Measurements from ENCODE around the gene BCAS1.

BCAS1 gene

GRCh38 chr20:53980031-53980465 lies 90.3 kb downstream of the BCAS1 start:
- no peaks in the 10 kb centered on the region for H3K27me3 ChIP-seq (ENCODE audit: low read depth, low read length)
- no peak overlapping the region for H2AFZ ChIP-seq (ENCODE audit: low read depth, low read length)
- no peak for TF ChIP-seq CTCF (IDR thresholded peaks at IDR 0.05; ENCODE audit: low read depth, low read length)
- no peak for TF ChIP-seq EZH2phosphoT487 (IDR thresholded peaks at IDR 0.05; ENCODE audit: low read depth)
- H3K4me3 ChIP-seq (ENCODE audit: low read length), result no peak overlapping the region
- H3K9me3 ChIP-seq (ENCODE audit: insufficient read depth, low read length), result 0 out of 2 replicates have a peak, but pooled peaks cover 3% of the 10 kb centered on the region
- H4K20me1 ChIP-seq (ENCODE audit: insufficient read depth, low read length), result no peaks in the 10 kb centered on the region
- H3K4me1 ChIP-seq (ENCODE audit: low read length), result no peaks in the 10 kb centered on the region
- H3K79me2 ChIP-seq (ENCODE audit: low read length), result no peaks in the 10 kb centered on the region
- no peak overlapping the region for H3K27ac ChIP-seq (ENCODE audit: low read length)
- H3K36me3 ChIP-seq (replicated peaks; ENCODE audit: low read depth, low read length), result no peaks in the 10 kb centered on the region
- H3K4me2 ChIP-seq (ENCODE audit: low read length), result no peak overlapping the region
- H3K9ac ChIP-seq (ENCODE audit: low read length), result no peak overlapping the region

- Histone ChIP-seq H3K79me2 (ENCODE audit: low read length) (no peaks in the 10 kb centered on the region), H3K9ac (ENCODE audit: low read length) (no peak overlapping the region), H3K9me3 (ENCODE audit: insufficient read depth, low read length) (0 out of 2 replicates have a peak, but pooled peaks cover 3% of the 10 kb centered on the region), H3K36me3 (replicated peaks; ENCODE audit: low read depth, low read length) (no peaks in the 10 kb centered on the region), H4K20me1 (ENCODE audit: insufficient read depth, low read length) (no peaks in the 10 kb centered on the region), H3K27me3 (ENCODE audit: low read depth, low read length) (no peaks in the 10 kb centered on the region), H3K4me2 (ENCODE audit: low read length) (no peak overlapping the region), H3K4me1 (ENCODE audit: low read length) (no peaks in the 10 kb centered on the region), H2AFZ (ENCODE audit: low read depth, low read length) (no peak overlapping the region), H3K4me3 (ENCODE audit: low read length) (no peak overlapping the region), H3K27ac (ENCODE audit: low read length) (no peak overlapping the region)
- TF ChIP-seq EZH2phosphoT487 (IDR thresholded peaks at IDR 0.05; ENCODE audit: low read depth) (no peak), CTCF (IDR thresholded peaks at IDR 0.05; ENCODE audit: low read depth, low read length) (no peak)
Observed at GRCh38 chr20:53978497-53978896, 91.9 kb downstream of the BCAS1 start.

- no peak overlapping the region for H3K9ac ChIP-seq (ENCODE audit: low read length)
- H3K4me3 ChIP-seq (ENCODE audit: low read length), result no peak overlapping the region
- TF ChIP-seq EZH2phosphoT487 (IDR thresholded peaks at IDR 0.05; ENCODE audit: low read depth) (no peak), CTCF (IDR thresholded peaks at IDR 0.05; ENCODE audit: low read depth, low read length) (no peak)
- no peaks in the 10 kb centered on the region for H3K4me1 ChIP-seq (ENCODE audit: low read length)
- no peaks in the 10 kb centered on the region for H3K27me3 ChIP-seq (ENCODE audit: low read depth, low read length)
- no peaks in the 10 kb centered on the region for H3K79me2 ChIP-seq (ENCODE audit: low read length)
- no peak overlapping the region for H3K27ac ChIP-seq (ENCODE audit: low read length)
- no peak overlapping the region for H3K4me2 ChIP-seq (ENCODE audit: low read length)
- H2AFZ ChIP-seq (ENCODE audit: low read depth, low read length), result no peak overlapping the region
- H3K9me3 ChIP-seq (ENCODE audit: insufficient read depth, low read length), result 0 out of 2 replicates have a peak, but pooled peaks cover 3% of the 10 kb centered on the region
- no peaks in the 10 kb centered on the region for H3K36me3 ChIP-seq (replicated peaks; ENCODE audit: low read depth, low read length)
- no peaks in the 10 kb centered on the region for H4K20me1 ChIP-seq (ENCODE audit: insufficient read depth, low read length)
Observed at GRCh38 chr20:53977391-53977790, 93.0 kb downstream of the BCAS1 start.

- H3K9me3 ChIP-seq (ENCODE audit: insufficient read depth, low read length), result 0 out of 2 replicates have a peak, but pooled peaks cover 3% of the 10 kb centered on the region
Observed at GRCh38 chr20:53975761-53976160, 94.6 kb downstream of the BCAS1 start.

More at GRCh38 chr20:53975761-53976160, 94.6 kb downstream of the BCAS1 start:
- H3K4me2 ChIP-seq (ENCODE audit: low read length), result no peak overlapping the region
- no peak overlapping the region for H2AFZ ChIP-seq (ENCODE audit: low read depth, low read length)
- no peak overlapping the region for H3K4me3 ChIP-seq (ENCODE audit: low read length)
- H3K79me2 ChIP-seq (ENCODE audit: low read length), result no peaks in the 10 kb centered on the region
- H3K27me3 ChIP-seq (ENCODE audit: low read depth, low read length), result no peaks in the 10 kb centered on the region
- H3K36me3 ChIP-seq (replicated peaks; ENCODE audit: low read depth, low read length), result no peaks in the 10 kb centered on the region
- H4K20me1 ChIP-seq (ENCODE audit: insufficient read depth, low read length), result no peaks in the 10 kb centered on the region
- H3K27ac ChIP-seq (ENCODE audit: low read length), result no peak overlapping the region
- TF ChIP-seq EZH2phosphoT487 (IDR thresholded peaks at IDR 0.05; ENCODE audit: low read depth) (no peak), CTCF (IDR thresholded peaks at IDR 0.05; ENCODE audit: low read depth, low read length) (no peak)
- H3K4me1 ChIP-seq (ENCODE audit: low read length), result no peaks in the 10 kb centered on the region
- H3K9ac ChIP-seq (ENCODE audit: low read length), result no peak overlapping the region

All from OCI-LY3 (cell line).